H1 (cell line): ENCODE data around the gene ICOSLG. TPM values are rescaled to one million over a fixed set of nuclear protein-coding genes. Genes with fewer than 3 reads are reported as not detected.
"Not testable (repeated sequence)": the region's sequence is repeated elsewhere in the genome, so short reads cannot be mapped to it uniquely, and the experiment has no call there.

ENCODE experiments used
- CTCF ChIA-PET: fragments of 300-600 bp; sonication (Branson Sonifier 250); formaldehyde crosslinking; loops from one replicate; lab custom pipeline; 2021; ENCODE audit not compliant: partially characterized antibody; lab: Charles Lee
- POLR2A ChIA-PET: fragments of 300-600 bp; sonication (Branson Sonifier 250); formaldehyde crosslinking; loops from one replicate; lab custom pipeline; 2021; ENCODE audit warnings: inconsistent platforms; ENCODE audit not compliant: partially characterized antibody; lab: Charles Lee
- DNase-seq, 2 experiments: peaks; one replicate each; pipeline versions ENCODE4 v3.0.0 to v3.0.0-alpha.2; 2010 to 2022; ENCODE audit warnings: low spot score in 2 of 2, low read depth in 1 of 2, mixed read lengths in 1 of 2
- FAIRE-seq: peaks from 2 replicates; lab custom pipeline; 2011; peaks lifted over from hg19 to GRCh38; lab: Jason Lieb, UNC
- H2AFZ ChIP-seq: 2 replicates; pipeline ENCODE4 v1.8.1; 2012; ENCODE audit warnings: low read length, inconsistent platforms
- H2AK5ac ChIP-seq: 2 replicates; pipeline ENCODE4 v1.6.1; 2013; ENCODE audit warnings: low read depth, low read length
- H2BK120ac ChIP-seq: replicated peaks from 2 replicates; pipeline ENCODE3; 2013; ENCODE audit warnings: low read depth, low read length, inconsistent platforms
- H2BK12ac ChIP-seq: 2 replicates; pipeline ENCODE4 v1.6.1; 2013; ENCODE audit warnings: low read depth, low read length
- H2BK15ac ChIP-seq: 2 replicates; pipeline ENCODE4 v1.6.1; 2013; ENCODE audit warnings: low read length
- H2BK20ac ChIP-seq: 2 replicates; pipeline ENCODE4 v1.6.1; 2013; ENCODE audit warnings: low read length
- H2BK5ac ChIP-seq: 2 replicates; pipeline ENCODE4 v1.6.1; 2013; ENCODE audit warnings: low read depth, low read length
- H3K14ac ChIP-seq: 2 replicates; pipeline ENCODE4 v1.6.1; 2013; ENCODE audit warnings: inconsistent platforms; ENCODE audit not compliant: insufficient read length
- H3K18ac ChIP-seq: 2 replicates; pipeline ENCODE4 v1.6.1; 2013; ENCODE audit warnings: low read length; ENCODE audit errors: extremely low read depth
- H3K23ac ChIP-seq: 2 replicates; pipeline ENCODE4 v1.6.1; 2013; ENCODE audit warnings: inconsistent platforms; ENCODE audit not compliant: insufficient read length
- H3K23me2 ChIP-seq: 2 replicates; pipeline ENCODE4 v1.6.1; 2013; ENCODE audit warnings: low read depth, low read length
- H3K27ac ChIP-seq: 2 replicates; pipeline ENCODE4 v1.6.1; 2011; ENCODE audit warnings: low read depth, low read length, inconsistent platforms
- H3K27me3 ChIP-seq, 4 experiments: replicated peaks in 1 of 4; 1 replicate in 1 of 4; 2 replicates in 3 of 4; pipeline versions ENCODE4 v1.6.1 to v1.8.1; 2011 to 2013; ENCODE audit warnings: low read length in 3 of 4, mild to moderate bottlenecking in 3 of 4, inconsistent platforms in 2 of 4, mixed read lengths in 2 of 4, moderate library complexity in 1 of 4; ENCODE audit not compliant: control insufficient read depth in 3 of 4, insufficient read depth in 3 of 4; ENCODE audit errors: extremely low read depth in 1 of 4
- H3K36me3 ChIP-seq, 4 experiments: 2 replicates each; pipeline versions ENCODE4 v1.6.1 to v1.8.1; 2011 to 2013; ENCODE audit warnings: mild to moderate bottlenecking in 4 of 4, low read length in 3 of 4, moderate library complexity in 2 of 4, control low read depth in 1 of 4, inconsistent platforms in 1 of 4; ENCODE audit not compliant: insufficient read depth in 4 of 4, control insufficient read depth in 2 of 4
- H3K4ac ChIP-seq: replicated peaks from 2 replicates; pipeline ENCODE3; 2013; ENCODE audit warnings: low read length, low read depth, mixed read lengths, inconsistent platforms; ENCODE audit not compliant: insufficient read length
- H3K4me1 ChIP-seq, 4 experiments: replicated peaks in 1 of 4; 1 replicate in 1 of 4; 2 replicates in 3 of 4; pipeline versions ENCODE4 v1.6.1 to v1.8.1; 2011 to 2013; ENCODE audit warnings: low read length in 3 of 4, inconsistent platforms in 2 of 4, mixed read lengths in 1 of 4; ENCODE audit not compliant: insufficient read depth in 4 of 4, control insufficient read depth in 3 of 4
- H3K4me2 ChIP-seq, 2 experiments: 2 replicates each; pipeline versions ENCODE4 v1.6.1 to v1.8.1; 2011 to 2013; ENCODE audit warnings: low read depth in 2 of 2, low read length in 2 of 2, control low read depth in 1 of 2, inconsistent platforms in 1 of 2, mild to moderate bottlenecking in 1 of 2; ENCODE audit not compliant: insufficient read depth in 1 of 2
- H3K4me3 ChIP-seq, 4 experiments: fragments of 200-600, 300-600 bp in 1 of 4; sonication (generic), shearing (Covaris generic), sonication (Bioruptor Twin) in 1 of 4; 2 replicates each; pipeline versions ENCODE4 v1.5.1 to v1.8.1; 2011 to 2016; ENCODE audit warnings: low read length in 4 of 4, low read depth in 3 of 4, control low read depth in 2 of 4, inconsistent platforms in 2 of 4, mild to moderate bottlenecking in 2 of 4, mixed read lengths in 1 of 4, moderate library complexity in 1 of 4; ENCODE audit not compliant: insufficient read depth in 2 of 4; ENCODE audit errors: extremely low read depth in 1 of 4
- H3K56ac ChIP-seq: replicated peaks from 2 replicates; pipeline ENCODE3; 2013; ENCODE audit warnings: low read depth, mild to moderate bottlenecking, mixed read lengths, low read length, inconsistent platforms; ENCODE audit not compliant: insufficient read length
- H3K79me1 ChIP-seq: 2 replicates; pipeline ENCODE4 v1.6.1; 2013; ENCODE audit warnings: low read depth, low read length, control low read depth
- H3K79me2 ChIP-seq, 2 experiments: 2 replicates each; pipeline versions ENCODE4 v1.6.1 to v1.8.1; 2012 to 2013; ENCODE audit warnings: low read length in 2 of 2, mild to moderate bottlenecking in 2 of 2, inconsistent platforms in 1 of 2; ENCODE audit not compliant: insufficient read depth in 2 of 2, control insufficient read depth in 1 of 2
- H3K9ac ChIP-seq, 4 experiments: replicated peaks in 1 of 4; 1 replicate in 1 of 4; 2 replicates in 3 of 4; pipeline versions ENCODE4 v1.6.1 to v1.8.1; 2011 to 2013; ENCODE audit warnings: low read depth in 3 of 4, low read length in 3 of 4, control low read depth in 2 of 4, mild to moderate bottlenecking in 2 of 4, moderate library complexity in 2 of 4, inconsistent platforms in 1 of 4; ENCODE audit errors: extremely low read depth in 1 of 4
- H3K9me3 ChIP-seq, 2 experiments: 2 replicates each; pipeline versions ENCODE4 v1.6.1 to v1.8.1; 2012 to 2013; ENCODE audit warnings: mild to moderate bottlenecking in 2 of 2, moderate library complexity in 2 of 2, control low read depth in 1 of 2, inconsistent platforms in 1 of 2, low read depth in 1 of 2, low read length in 1 of 2, mixed read lengths in 1 of 2; ENCODE audit not compliant: insufficient read depth in 2 of 2
- H4K20me1 ChIP-seq, 2 experiments: replicated peaks in 1 of 2; 2 replicates each; pipeline versions ENCODE3 to v1.8.1; 2011 to 2013; ENCODE audit warnings: inconsistent platforms in 2 of 2, low read length in 2 of 2, mild to moderate bottlenecking in 1 of 2; ENCODE audit not compliant: insufficient read depth in 2 of 2, control insufficient read depth in 1 of 2
- H4K5ac ChIP-seq: 2 replicates; pipeline ENCODE4 v1.6.1; 2013; ENCODE audit warnings: low read length, low read depth, mixed read lengths, inconsistent platforms; ENCODE audit not compliant: insufficient read length
- H4K8ac ChIP-seq: 2 replicates; pipeline ENCODE4 v1.8.0; 2013; ENCODE audit warnings: mild to moderate bottlenecking, moderate library complexity, low read length, inconsistent platforms; ENCODE audit not compliant: insufficient read depth; ENCODE audit errors: extremely low read depth
- H4K91ac ChIP-seq: replicated peaks from 2 replicates; pipeline ENCODE3; 2013; ENCODE audit warnings: low read length, mixed read lengths, inconsistent platforms; ENCODE audit not compliant: insufficient read length
- WGBS, 2 experiments: shearing (Covaris generic) in 1 of 2; methylation state at CpG; one replicate each; pipeline versions ENCODE4 v1.1.6 to v1.1.7; 2013 to 2015; ENCODE audit warnings: low lambda C conversion rate in 2 of 2, mixed read lengths in 2 of 2, inconsistent platforms in 1 of 2, low coverage in 1 of 2, missing lambda C conversion rate in 1 of 2; ENCODE audit not compliant: insufficient replicate concordance in 2 of 2, insufficient coverage in 1 of 2, insufficient read length in 1 of 2; ENCODE audit errors: extremely low coverage in 1 of 2, missing lambda C conversion rate in 1 of 2; 5-methylcytosine and 5-hydroxymethylcytosine counted together
- polyA plus RNA-seq, 7 experiments: library from polyadenylated mRNA; depleted of rRNA in 3 of 7; stranded (reverse) in 5 of 7; unstranded in 2 of 7; fragments of >200 nt in 5 of 7; fragments of 200-250 nt in 2 of 7; gene quantifications; 1 replicate in 5 of 7; 2 replicates in 1 of 7; 4 replicates in 1 of 7; pipeline versions ENCODE4 v1.2.1 to v1.2.3, GENCODE V29; 2011 to 2013; ENCODE audit warnings: missing spikeins in 2 of 7, mixed read lengths in 2 of 7
- total RNA-seq: library from RNA; stranded (reverse); fragmentation: NEBNext Ultra II Directional; extraction: Animal tissue kit (Norgen Biotek cat#: 25700); gene quantifications from 2 replicates; pipeline ENCODE4 v1.2.1, GENCODE V29; 2021

ICOSLG gene
- total and polyA plus RNA-seq, 2 of the 8 experiments (the other 6 are each of a cell fraction or from before 2014, with no cell fraction given): 2.3 to 5.5 TPM

DNA sequence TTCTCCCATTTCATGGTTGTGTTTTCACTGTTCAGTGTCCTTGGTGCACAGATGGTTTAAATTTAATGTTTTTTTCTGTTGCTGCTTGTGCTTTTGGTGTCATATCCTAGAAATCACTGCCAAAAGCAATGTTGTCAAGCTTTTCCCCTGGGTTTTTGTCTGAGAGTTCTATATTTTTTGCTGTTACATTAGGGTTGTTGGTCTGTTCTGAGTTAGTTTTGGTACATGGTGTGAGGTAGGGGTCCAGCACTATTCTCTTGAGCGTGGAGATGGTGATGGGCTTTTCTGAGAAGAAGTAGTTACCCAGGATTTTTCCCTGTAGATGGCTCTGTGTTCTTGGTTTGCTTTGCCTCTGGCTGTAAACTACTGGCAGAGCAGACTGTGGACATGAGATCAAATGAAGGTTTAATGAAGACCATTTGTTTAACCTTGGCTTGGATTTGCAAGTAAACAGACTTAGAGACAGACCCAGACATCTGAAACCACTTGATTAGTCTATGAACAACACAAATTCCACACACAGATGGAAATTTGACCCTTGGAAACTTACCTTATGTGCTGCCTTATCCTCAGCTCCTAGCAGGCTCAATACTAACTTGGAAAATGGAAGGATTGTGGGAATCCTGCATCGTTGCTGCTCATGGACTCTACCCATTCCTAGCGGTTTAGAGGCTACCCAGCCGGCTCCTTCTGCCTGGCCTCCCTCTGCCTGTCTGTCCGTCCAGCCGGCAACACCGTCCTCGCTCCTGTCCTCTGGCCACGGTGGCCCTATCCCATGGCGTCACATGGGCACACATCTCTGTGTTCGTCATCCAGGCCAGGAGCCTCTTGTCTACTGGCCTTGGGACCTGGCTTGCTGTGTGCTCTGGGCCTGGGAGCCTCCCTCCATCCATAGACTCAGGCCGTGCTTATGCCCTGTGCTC lies 50.1 kb downstream of the ICOSLG start:
- H2BK120ac ChIP-seq, H2BK20ac ChIP-seq, H2BK15ac ChIP-seq, H4K91ac ChIP-seq, FAIRE-seq, H3K4me2 ChIP-seq, H3K9me3 ChIP-seq, H3K4me1 ChIP-seq, H3K23ac ChIP-seq, H4K5ac ChIP-seq, H3K27ac ChIP-seq, H2BK5ac ChIP-seq, H3K23me2 ChIP-seq, H3K79me2 ChIP-seq, H3K27me3 ChIP-seq, H3K56ac ChIP-seq, H4K8ac ChIP-seq, H3K79me1 ChIP-seq, POLR2A ChIA-PET, H2BK12ac ChIP-seq, H3K36me3 ChIP-seq, H3K4me3 ChIP-seq, H3K18ac ChIP-seq, H3K9ac ChIP-seq, H4K20me1 ChIP-seq, H2AFZ ChIP-seq, H3K14ac ChIP-seq, H3K4ac ChIP-seq, H2AK5ac ChIP-seq, DNase-seq: not testable (repeated sequence)
- WGBS, 2 experiments: 84% methylated on average over 8 of the region's 12 CpGs; no CpG with 5 or more reads in 1 of the 2 experiments
- CTCF ChIA-PET: interaction anchor here (0.6 kb wide), 1 partner anchor 271 kb away, joined by 3 read pairs; no protein-coding TSS in a partner anchor
